Stimulated activated naive CD4-positive, alpha-beta T cell treated with Interleukin-2 at 50 U/mL for 16 hours (primary cell): ENCODE measurements around the gene CCDC18.

Experiments
- DNase-seq: peaks from one replicate; lab custom pipeline; 2025; lab: John Stamatoyannopoulos, UW

The CCDC18 gene

GRCh38 chr1:93317207-93317606, 136.7 kb downstream of the CCDC18 start:
- DNase-seq = no peak

GRCh38 chr1:93317943-93318342, 137.4 kb downstream of the CCDC18 start:
- no peak for DNase-seq

DNA sequence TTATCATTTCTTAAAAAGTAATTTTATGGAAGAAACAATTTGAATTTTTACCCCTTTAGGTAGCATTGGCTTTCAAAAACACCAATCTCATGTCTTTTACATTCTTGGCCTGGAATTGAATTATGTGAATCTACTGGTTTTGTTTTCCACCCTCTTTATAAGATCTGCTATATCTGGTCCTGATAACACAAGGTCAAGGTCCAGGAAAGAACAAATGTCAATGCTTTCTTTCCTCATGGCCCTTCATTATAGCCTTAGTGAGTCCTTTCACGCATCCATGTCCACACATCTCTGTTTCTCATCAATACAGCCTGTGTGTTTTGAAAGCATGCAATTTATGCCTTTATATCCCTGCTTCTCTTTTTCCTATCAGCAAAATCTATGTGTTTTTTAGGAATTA, 141.2 kb downstream of the CCDC18 start:
- no peak for DNase-seq

DNA sequence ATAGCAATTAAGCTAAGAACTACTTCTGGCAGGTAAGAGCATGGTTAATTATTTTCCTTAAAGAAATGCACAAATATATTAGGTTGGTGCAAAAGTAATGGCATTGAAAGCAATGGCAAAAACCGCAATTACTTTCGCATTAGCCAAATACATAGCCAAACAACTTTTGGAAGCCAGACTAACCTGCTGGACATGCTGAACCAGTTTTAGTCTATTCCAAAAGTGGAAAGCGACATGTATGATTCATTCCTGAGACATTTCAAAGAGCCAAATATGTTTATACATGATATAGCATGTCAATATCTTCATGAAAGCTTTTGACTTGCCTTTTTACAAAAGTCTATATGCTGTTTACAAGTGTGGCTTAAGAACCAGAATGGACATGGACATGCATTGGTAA, 141.8 kb downstream of the CCDC18 start:
- no peak for DNase-seq

DNA sequence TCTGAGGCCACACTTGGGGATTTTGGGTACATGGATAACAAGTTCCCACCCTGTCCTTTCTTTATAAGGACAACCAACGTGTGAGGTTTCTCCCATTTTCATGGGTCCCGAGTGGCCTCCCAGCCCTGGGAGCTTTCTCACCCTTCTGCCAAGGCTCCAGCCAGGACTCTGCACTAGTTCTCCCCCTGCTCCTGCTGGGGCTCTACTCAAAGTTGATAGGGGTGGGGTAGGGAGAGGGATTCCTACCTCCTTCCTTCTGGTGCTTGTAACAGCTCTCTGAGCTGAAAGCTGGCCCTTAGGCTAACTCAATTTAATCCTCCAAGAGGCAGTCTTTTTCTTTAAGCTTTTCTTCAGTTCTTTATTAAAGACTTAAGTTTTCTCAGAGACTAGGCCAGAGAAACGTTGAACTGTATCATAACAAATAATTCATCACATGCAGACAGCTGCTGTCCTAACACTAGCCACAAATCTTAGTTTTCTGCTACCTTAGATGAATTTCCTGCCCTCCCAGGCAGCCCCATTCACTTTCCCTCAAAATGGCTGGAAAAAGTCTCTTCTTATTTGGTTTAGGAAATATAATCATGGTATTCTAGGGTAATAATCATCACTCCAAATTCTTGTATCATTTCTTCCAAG, 142.8 kb downstream of the CCDC18 start:
- no peak for DNase-seq

DNA sequence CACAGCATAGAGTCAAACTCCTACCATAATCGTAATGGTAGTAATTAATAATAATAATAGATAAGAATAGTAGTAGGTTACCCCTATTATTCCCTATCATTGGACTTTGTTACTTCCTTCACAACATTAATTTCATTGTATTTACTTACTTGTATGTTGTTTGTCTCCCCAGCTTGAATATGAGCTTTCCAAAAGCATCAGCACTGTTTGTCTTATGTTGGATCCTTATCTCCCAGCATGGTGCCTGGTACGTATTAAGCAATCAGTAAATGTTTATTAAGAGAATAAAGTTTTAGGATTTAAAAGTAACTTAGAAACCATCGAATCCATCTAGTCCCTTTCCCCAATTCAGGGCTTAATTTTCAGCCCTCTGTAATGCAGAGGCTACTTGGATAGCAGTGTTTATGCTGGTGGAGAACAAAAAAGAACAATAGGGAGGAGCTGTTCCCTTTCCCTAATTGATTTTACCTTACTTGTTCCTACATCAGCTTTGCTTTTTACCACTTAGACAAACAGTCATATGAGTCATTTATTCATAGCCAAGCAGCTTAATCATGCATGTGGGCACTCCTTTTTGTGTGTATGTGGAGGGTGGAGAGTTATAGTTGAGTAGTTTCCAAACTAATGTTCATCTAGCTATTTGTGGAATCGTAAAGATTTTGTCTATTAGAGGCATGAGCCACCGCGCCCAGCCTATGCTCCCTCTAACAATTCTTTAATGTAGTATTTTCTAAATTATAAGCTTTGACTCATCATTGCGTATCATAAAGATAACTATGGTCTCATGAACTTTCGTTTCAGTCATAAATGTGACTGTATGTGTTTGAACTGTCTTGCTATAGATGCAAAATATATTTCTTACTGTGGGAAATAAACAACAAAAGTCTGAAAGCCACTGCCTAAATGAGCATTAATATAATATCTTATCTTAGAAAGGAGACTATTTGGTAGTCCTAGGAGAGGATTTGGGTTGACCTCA, 144.3 kb downstream of the CCDC18 start:
- DNase-seq = no peak
